SK-N-SH treated with all-trans-retinoic acid at 6 μM for 48 hours (cell line): ENCODE results near the gene LCLAT1.

ENCODE experiments used
- ISL1 ChIP-seq: fragments of 250-450 bp; sonication (Bioruptor Pico); IDR thresholded peaks from 2 replicates; pipeline ENCODE4 v2.1.2; 2022; ENCODE audit warnings: mild to moderate bottlenecking, moderate library complexity
- PATZ1 ChIP-seq: fragments of 250-450 bp; sonication (Bioruptor Pico); IDR thresholded peaks from 2 replicates; pipeline ENCODE4 v1.8.0; 2020; ENCODE audit warnings: mild to moderate bottlenecking, moderate library complexity, borderline replicate concordance
- TOX ChIP-seq: fragments of 250-450 bp; sonication (Bioruptor Pico); IDR thresholded peaks from 2 replicates; pipeline ENCODE4 v1.8.0; 2021; ENCODE audit warnings: mild to moderate bottlenecking, moderate library complexity, borderline replicate concordance
- ZFP30 ChIP-seq: fragments of 450-650 bp; formaldehyde crosslinking; IDR thresholded peaks from 2 replicates; pipeline ENCODE4 v1.5.0; 2022; ENCODE audit warnings: mild to moderate bottlenecking, moderate library complexity

- TF ChIP-seq ZFP30 (no peak), ISL1 (CRISPR knock-in tag) (no peak), PATZ1 (CRISPR knock-in tag) (no peak), TOX (CRISPR knock-in tag) (no peak)
Observed at GRCh38 chr2:30684516-30684915, 237.5 kb downstream of the LCLAT1 start.
